Inflammatory macrophage treated with lipopolysaccharide for 4 hours (primary cell): ENCODE measurements around the gene EZH1.
"Not testable (repeated sequence)": the region's sequence is repeated elsewhere in the genome, so short reads cannot be mapped to it uniquely, and the experiment has no call there.

Experiments
- DNase-seq: peaks from one replicate; pipeline ENCODE4 v3.0.0-alpha.2; 2020

Gene EZH1

GRCh38 chr17:42680331-42680808, 64.5 kb downstream of the EZH1 start:
- no peak for DNase-seq

GRCh38 chr17:42679492-42680330, 65.1 kb downstream of the EZH1 start:
- peak; percentile 78 for DNase-seq

DNA sequence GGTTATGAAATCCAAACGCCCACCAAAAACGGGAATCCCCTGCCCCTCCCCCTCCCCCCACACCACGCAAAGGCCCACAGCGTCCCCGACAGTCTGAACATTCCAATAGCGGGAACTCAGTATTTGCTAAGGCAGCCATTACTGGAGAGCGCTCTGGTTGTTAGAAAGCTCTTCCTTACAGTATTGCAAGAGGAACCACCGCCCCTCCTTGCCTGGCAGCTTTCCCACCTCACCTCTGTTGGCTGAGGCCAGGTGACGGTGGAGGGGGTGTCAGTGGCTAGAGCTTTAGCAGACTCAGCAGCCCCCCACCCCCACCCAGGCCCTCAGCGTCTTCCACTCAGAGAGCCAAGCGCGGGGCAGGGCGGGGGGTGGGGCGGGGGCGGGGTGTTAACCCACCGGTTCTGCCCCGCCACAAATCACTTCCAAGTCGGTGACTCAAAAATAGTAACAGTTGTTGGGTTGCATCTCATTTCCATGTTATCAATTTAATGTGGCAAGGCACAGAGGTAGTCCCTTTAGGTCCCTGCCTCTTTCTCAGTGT, 65.8 kb downstream of the EZH1 start:
- peak; percentile 70 for DNase-seq

- peak; percentile 79 for DNase-seq
Observed at GRCh38 chr17:42677921-42678781, 66.7 kb downstream of the EZH1 start.

DNA sequence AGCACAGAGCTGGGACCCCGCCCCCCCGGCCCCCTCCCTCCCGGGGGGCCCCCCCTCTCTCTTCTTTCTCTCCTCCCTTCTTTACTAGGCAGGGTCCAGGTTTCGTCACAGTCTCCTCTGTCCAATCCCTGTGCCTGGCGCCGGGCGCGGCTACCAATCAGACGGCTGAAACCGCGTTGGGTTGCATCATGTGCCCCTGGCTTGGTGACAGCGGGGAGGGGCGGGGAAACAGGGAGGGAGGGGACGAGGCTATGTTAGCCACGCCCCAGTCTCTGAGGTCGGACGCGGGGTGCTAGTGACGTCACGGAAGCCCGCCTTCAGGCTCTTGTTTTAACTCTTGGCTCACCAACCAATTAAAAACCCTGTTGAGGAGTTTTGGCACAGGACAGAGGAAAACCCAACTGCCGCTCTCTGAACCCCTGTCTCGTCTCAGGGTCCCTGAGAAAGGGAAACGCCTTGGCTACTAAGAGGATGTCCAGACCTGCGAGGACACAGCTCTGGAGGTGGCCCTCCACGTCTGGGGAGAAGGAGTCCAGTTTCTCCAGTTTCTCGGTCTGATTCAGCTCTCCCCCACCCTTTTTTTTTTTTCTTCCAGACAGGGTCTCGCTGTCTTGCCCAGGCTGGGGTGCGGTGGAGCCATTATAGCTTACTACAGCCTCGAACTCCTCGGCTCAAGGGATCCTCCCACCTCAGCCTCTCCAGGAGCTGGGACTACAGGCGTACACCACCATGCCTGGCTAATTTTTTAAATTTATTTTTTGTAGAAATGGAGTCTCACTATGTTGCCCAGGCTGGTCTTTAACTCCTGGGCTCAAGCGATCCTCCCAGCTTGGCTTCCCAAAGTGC, 67.6 kb downstream of the EZH1 start:
- peak; percentile 99 for DNase-seq

- DNase-seq: no peak
Observed at GRCh38 chr17:42676424-42677011, 68.3 kb downstream of the EZH1 start, which contains the start of gene PLEKHH3. PLEKHH3 (minus strand) TSS chr17:42676994; CDS start chr17:42676563, 431 bp downstream.

DNA sequence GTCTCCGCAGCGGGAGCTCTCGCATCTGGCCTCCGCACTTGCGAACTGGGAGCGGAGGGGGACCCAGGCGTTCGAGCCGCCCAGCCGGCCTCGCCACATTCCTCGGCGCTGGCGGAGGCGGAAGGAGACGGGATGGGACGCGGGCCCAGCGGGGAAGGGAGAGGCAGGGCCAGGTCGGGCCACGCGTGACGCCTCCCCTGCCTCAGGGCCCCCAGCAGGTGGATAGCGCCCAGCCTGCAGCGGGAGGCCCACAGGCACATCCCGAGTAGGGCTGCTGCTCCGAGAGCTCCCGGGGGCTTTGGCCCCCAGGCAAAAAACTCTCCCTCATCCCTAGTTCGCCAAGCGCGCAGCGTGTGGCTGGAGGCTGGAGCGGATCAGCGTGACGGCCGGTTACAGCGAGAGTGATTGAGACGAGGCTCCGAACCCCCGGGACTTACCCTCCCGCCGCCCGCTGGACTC, 68.8 kb downstream of the EZH1 start:
- no peak for DNase-seq

- no peak for DNase-seq
Observed at GRCh38 chr17:42675348-42675964, 69.4 kb downstream of the EZH1 start.

GRCh38 chr17:42674755-42675347, 70.0 kb downstream of the EZH1 start:
- no peak for DNase-seq

- DNase-seq: no peak
Observed at GRCh38 chr17:42673885-42674754, 70.7 kb downstream of the EZH1 start.

GRCh38 chr17:42673266-42673884, 71.5 kb downstream of the EZH1 start:
- DNase-seq: no peak

- DNase-seq: no peak
Observed at GRCh38 chr17:42672038-42672437, 72.8 kb downstream of the EZH1 start.

DNA sequence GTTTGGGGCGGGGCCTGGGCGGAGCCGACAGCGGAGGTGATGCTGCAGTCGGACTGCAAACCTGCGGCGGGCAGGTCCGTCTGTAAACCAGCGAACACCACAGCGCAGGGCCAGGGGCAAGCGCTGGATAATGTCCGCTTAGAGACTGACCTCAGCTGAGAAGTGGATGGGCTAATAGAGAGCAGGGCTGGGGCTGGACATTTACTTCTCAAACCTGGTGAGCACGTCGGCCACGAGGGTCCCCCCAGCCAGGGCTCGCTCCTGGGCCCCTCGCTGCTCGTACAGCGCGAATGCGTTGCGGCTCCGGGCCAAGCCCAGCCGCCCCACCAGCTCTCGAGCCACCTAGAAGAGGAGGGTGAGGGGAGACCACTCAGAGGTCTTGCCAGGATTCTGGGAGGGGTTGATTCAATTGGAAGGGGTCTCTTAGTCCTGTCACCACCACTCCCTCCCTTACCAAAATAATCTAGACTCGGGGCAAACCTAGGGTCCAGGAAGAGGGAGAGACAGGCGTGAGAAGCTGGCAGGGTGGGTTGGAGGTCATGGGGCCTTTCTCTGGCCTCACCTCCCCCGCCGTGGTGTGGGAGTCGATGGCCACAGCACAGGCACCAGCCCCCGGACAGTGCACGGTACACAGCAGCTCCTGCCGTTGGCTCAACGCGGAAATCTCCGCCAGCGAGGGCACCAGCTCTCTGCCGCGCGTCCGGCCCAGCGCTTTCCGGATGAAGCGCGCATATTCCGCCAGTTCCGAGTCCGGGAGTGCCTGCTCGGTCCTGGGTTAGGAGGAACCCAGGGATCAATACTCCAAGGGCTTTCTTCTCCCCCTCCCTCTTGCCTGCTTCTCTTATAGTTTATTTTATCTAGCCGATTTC, 73.8 kb downstream of the EZH1 start:
- DNase-seq: no peak

GRCh38 chr17:42669977-42670788, 74.7 kb downstream of the EZH1 start:
- no peak for DNase-seq

- DNase-seq: no peak
Observed at GRCh38 chr17:42669705-42669976, 75.2 kb downstream of the EZH1 start.

GRCh38 chr17:42667088-42667951, 77.5 kb downstream of the EZH1 start:
- DNase-seq: peak; percentile 35

DNA sequence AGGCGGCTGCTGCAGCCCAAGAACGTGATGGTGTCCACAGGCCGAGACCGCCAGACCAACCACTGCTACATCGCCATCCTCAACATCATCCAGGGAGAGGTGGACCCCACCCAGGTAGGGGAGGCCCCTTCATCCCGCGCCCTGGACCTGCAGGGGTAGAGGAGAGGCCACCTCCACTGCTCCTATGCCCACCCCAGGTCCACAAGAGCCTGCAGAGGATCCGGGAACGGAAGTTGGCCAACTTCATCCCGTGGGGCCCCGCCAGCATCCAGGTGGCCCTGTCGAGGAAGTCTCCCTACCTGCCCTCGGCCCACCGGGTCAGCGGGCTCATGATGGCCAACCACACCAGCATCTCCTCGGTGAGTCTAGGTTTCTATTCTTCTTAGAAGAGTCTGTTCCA, 78.7 kb downstream of the EZH1 start:
- not testable (repeated sequence) for DNase-seq
